ENCODE data around the gene TGM3.

The TGM3 gene

DNA sequence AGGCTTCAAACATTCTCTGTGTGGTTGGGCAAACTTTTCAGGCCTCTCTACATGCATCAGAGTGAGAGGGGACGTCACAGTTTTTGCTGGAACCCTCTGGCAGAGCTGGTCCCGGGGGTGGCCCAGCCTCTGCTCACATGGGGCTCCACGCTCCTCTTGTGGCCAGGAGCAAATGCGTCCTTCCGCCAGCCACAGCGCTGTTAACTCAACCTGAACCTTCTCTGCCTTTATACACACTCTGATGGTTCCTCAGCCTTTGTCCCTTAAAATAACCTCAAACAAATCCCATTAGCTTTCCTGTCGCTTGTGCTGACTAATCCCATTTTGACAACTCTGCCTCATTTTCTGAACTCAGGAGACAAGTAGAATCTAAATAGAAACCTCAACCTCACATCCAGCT, 45.5 kb downstream of the TGM3 start:
- DNase-seq, result no peak

DNA sequence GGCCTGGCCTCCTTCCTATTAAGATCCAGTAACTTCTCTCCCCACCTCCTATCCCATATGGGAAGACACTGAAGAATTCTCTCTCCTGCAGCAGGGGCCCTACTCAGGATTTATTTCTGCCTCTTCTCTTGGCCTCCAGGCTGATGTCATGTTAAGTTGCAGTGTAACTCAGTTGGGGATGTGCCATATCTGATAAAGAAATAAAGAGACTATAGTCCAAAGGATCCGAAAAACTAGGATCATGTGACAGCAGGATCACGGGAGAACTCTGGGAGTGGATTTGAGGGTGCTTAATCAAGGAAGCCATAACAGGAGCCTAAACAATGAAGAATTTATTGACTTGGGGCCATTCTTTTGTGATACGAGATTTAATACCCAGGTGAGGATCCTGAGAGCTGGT, 46.4 kb downstream of the TGM3 start:
- DNase-seq, result no peak

GRCh38 chr20:2346188-2346587, 50.4 kb downstream of the TGM3 start:
- DNase-seq, result no peak

DNA sequence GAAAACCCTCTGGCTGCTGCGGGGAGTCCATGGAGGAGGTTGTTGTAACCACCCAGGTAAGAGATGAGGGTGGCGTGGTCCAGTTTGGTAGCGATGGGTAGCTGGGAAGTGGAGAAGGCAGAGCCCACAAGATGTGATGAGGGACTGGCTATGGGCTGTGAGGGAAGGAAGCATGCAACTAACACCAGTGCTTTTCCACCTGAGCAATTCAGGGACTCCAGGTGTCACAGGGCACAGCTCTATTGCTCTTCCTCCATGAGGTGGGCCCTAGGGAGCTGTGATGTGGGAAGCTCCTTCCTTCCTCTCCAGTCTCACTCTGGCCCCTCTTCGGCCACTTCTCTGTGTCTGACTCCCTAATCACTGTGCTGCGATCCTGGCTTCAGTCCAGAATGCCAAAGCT, 52.5 kb downstream of the TGM3 start:
- DNase-seq, result no peak

DNA sequence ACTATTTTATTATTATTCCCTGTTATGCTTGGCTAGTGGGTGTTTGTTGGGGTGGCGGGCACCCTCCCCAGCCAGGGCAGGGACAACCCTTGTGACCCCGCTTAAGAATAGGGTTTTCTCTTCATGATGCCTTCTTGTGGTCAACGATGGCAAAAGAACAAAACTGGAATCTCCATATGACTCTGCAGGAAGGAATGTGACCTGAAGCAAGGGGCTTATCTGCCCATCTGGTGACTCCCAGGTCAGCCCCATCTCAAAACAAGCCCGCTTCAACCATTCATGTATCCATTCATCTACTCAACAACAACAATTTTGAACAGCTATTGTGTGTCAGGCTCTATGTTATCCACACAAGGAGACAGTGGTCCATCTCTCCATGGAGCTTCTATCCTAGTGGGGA, 54.0 kb downstream of the TGM3 start:
- no peak for DNase-seq

- DNase-seq, result no peak
Observed at GRCh38 chr20:2350606-2351005, 54.8 kb downstream of the TGM3 start.

DNA sequence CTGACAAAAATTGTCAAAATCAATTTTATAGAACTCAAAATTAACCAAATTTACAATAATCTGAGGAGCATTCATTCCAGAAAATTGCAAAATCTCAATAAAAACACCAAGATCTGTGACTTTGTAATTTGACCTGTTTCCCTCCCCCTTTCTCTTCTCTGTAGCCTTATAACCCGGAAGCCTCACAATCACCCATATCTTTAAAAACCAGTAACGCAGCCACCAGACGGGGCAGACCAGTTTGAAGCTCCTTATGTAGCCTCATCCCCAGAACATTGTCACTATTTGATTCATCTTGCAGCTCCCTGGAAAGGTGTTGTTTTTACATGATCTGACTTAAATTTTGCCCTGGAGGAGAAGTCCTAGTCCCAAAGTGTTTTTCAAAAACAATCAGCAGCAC, 57.4 kb downstream of the TGM3 start:
- DNase-seq, result no peak

- DNase-seq, result no peak
Observed at GRCh38 chr20:2357114-2357513, 61.3 kb downstream of the TGM3 start.

GRCh38 chr20:2358006-2358405, 62.2 kb downstream of the TGM3 start:
- no peak for DNase-seq

DNA sequence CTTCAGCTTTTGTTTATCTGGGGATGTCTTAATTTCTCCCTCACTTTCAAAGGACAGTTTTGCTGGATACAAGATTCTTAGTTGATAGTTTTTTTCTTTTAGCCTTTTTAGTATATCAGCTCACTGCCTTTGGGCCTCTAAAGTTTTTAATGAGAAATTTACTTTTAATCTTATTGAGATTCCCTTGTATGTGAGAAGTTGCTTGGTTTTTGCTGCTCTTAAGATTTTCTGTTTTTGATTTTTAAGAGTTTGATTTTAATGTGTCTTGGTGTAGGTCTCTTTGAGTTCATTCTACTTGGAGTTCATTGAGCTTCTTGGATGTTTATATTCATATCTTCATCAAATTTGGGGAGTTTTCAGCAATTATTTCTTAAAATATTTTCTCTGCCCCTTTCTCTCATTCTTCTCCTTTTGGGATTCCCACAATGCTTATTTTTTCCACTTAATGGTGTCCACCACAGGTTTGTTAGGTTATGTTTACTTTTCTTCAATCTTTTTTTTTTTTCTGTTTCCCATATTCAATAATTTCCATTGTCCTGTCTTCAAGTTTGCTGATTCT, 65.3 kb downstream of the TGM3 start:
- no peak for DNase-seq

GRCh38 chr20:2363187-2363586, 67.4 kb downstream of the TGM3 start:
- DNase-seq, result no peak

DNA sequence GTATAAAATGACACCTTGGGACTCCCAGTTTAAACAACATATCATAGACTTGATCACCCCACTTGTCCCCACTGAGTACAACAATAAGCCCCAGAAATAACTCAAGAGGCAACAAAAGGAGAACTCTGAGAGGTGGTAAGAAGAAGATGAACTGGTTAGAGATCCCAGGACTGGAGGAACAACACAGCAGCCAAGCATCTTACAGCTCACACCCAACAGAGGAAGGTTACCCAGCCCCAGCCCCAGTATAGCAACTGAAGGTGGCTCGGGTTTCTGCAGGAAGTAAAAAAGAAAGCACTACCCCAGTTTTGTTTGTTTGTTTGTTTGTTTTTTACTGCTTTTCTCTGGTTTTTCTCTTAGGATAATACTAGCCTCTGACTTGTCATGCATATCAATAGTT, 67.8 kb downstream of the TGM3 start:
- DNase-seq, result no peak

- no peak for DNase-seq
Observed at GRCh38 chr20:2364044-2364443, 68.2 kb downstream of the TGM3 start.

DNA sequence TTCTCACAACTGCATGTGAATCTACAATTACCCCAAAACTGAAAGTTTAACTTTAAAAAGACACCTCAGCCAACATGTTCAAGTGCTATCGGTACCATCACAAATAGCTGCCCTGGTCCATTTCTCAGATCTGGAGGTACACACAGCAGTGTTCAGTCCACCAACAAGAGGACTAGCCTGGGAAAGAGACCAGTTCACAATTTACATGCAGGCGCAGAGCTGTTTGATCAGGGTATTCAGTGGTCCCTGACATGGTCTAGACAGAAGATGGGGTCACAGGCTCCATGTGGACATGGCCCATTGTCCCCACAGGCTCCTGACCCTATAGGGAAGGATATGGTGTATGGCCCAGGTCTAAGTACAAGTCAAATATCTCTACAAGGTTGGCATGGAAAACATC, 69.3 kb downstream of the TGM3 start:
- DNase-seq, result no peak

DNA sequence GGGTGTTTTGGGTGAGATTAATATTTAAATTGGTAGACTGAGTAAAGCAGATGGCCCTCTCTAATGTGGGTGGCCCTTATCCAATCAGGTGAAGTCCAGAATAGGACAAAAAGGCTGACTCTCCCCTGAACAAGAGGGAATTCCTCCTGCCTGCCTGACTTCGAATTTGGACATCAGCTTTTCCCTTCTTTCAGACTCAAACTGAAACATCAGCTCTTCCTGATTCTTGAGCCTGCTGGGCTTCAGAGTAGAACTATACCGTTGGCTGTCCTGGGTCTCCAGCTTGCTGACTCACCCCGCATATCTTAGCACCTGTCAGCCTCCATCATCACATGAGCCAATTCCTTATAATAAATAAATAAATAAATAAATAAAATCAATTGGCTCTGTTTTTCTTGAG, 69.9 kb downstream of the TGM3 start:
- no peak for DNase-seq

- no peak for DNase-seq
Observed at GRCh38 chr20:2368621-2369020, 72.8 kb downstream of the TGM3 start.

GRCh38 chr20:2373098-2373497, 77.3 kb downstream of the TGM3 start:
- DNase-seq, result no peak

DNA sequence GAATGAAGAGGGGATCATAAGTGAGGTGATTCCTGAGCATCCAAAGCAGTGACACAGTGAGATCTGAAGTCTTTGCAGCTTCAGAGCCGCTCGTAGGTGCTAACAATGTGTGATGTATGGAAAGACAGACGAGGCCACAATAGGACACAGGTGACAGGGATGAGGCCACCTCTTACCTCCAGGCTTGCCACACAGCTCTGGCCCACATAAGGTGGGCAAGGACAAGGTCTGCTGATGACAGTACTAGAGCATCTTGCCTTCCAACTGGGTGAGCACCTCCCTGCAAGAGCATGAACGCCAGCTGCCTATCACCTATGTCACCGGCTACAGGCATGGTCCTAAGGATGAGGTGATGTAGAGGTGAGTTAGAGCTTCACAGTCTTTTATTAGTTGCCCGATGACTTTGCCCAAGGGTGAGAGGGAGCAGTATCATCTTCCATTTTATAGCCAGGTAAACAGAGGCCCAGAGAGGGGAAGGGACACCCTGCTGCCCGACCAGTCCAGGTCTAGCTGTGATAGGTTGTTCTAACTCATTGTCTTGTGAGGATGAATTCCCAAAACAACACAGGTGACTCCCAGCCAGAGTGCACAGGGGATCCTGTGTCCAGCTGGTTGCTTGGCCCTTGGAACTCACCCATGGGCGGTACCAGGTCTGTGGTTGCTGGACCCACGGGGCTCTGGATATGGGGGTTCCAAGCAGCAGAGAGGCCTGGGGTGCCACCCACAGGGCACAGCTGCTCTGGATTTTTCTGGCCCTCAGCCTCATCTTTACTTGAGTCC, 78.7 kb downstream of the TGM3 start:
- DNase-seq, result no peak

DNA sequence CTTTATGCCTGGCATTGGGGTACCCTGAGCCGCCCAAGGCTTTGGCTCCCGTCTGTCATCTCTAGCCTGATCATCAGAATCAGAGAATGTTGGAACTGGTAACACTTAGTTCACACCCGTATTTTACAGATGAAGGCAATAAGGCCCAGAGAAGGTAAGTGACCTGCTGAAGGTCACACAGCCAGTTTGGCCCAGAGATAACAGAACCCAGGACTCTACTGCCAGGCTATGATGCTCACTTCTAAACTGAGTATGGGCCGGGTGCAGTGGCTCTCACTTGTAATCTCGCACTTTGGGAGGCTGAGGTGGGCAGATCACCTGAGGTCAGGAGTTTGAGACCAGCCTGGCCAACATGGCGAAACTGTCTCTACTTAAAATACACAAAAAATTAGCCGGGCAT, 83.1 kb downstream of the TGM3 start:
- no peak for DNase-seq

DNA sequence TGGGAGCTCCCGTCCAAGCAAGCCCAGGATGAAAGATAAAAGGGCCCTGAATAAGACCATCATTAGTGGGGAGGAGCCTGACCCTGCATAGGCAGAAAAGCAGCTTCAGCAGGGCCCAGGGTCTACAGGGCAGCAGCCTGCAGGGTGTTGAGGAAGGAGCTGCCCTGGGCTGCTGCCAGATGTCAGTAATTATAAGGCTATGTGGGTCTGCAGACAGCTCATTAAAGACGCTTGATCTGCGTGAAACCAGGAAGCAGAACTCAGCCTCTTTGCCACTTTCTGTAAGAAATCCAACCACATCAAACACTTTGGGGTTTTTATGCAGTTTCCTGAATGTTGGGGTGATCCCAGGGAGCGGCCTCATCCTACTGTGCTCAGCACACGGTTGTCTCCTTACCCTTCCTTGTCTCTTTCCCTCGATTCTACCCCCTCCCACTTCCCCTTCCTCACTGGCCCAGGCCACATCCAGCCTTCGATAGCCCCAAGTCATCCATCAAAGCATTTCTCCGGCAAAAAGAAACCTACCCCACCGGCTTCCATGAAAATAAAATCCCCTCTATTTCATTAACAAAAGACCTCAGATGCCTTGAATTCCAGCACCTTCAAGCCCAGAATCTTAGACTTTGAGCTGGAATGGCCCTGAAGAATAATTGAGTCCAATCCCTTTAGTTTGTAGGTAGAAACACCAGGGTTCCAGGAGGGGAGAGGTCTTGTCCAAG, 83.9 kb downstream of the TGM3 start:
- DNase-seq, result no peak

DNA sequence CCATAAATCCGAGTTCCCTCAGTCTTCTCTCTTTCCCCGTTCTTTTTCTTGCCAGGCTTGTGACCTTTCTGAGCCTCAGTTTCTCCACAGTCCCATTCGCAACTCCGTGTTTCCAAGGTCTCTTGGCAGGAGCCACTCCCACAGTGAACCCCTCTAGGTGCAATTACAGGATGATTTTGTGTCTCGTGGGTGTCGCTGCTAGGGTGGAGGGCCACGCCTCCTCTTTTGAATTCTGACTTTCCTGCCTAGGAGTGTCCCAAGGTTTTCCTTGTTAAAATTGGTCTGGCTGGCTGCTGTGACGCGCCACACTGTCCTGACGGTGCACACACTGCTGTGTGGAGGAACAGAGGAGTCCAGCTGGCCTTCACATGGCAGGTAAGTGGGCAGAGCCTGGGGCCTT, 84.8 kb downstream of the TGM3 start, which contains the start of gene TGM6:
TGM6 (plus strand) TSS at position 301 of the 400 bp plus-strand sequence; CDS start at position 369, 68 bp downstream.
- DNase-seq, result no peak

DNA sequence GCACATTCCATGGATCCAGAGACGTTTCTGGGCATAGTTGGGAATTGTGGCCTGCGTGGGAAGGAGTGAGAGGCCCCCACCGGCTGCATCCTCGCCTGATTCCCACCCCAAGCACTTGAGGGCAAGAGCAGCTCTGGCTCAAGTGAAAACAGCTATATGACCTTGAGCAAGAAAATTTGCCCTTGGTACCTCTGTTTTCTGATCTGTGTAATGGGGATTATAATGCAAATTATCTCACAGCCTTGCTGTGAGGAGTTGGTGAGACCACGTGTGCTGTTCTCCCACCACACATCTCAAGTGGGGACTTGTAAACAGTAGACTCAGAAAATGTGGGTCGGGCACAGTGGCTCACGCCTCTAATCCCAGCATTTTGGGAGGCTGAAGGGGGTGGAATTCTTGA, 85.5 kb downstream of the TGM3 start:
- DNase-seq, result no peak

DNA sequence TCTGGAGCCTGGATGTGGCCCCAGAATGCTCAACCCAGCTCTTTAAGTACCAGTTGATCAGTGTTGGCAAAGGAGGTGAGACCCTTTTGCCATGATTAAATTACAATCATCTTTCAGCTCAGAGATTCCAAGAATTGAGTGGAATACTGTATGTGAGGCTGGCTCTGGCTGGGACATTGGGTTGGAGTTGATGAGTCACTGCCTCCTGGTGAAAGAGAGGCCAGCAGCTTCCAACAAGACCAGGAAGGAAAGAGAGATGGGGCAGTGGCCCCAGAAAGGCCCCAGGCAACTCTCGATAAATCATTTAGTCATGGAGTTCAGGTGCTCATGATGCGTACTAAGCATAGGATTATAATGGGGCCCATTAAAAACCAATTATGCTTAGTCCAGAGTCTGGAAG, 87.0 kb downstream of the TGM3 start:
- DNase-seq, result no peak

DNA sequence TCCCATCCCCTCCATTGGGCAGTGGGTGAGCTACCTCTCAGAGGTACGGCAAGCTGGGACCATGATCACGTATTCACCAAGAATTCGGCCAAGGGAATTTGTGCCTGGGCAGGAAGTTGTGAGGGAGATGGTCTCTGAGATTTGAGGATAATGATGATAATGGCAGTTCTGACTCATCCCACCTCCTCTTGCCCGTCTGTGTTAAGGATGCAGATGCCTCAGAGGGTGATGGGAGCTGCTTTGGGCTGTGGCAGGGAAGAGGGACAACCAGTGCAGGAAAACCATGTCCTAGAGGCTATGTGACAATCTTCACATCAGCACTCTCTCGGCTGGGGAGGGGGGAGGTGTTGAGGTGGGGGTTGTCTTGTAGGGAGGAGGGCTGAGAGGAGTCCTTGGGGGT, 89.2 kb downstream of the TGM3 start:
- DNase-seq, result no peak

Data from NCI-H446 (cell line).